HG02623 (cell line): ENCODE measurements around the gene EFCAB6.

Source experiments
- ATAC-seq: cut with Tn5 transposase; IDR thresholded peaks from one replicate; pipeline ENCODE4 v1.9.1; 2021; ENCODE audit warnings: moderate library complexity; ENCODE audit not compliant: unreplicated experiment

The EFCAB6 gene

GRCh38 chr22:43592476-43592875 lies 219.6 kb downstream of the EFCAB6 start:
- no peak for ATAC-seq

- no peak for ATAC-seq
These were observed 220.7 kb downstream of the EFCAB6 start for GRCh38 chr22:43591380-43591779.

DNA sequence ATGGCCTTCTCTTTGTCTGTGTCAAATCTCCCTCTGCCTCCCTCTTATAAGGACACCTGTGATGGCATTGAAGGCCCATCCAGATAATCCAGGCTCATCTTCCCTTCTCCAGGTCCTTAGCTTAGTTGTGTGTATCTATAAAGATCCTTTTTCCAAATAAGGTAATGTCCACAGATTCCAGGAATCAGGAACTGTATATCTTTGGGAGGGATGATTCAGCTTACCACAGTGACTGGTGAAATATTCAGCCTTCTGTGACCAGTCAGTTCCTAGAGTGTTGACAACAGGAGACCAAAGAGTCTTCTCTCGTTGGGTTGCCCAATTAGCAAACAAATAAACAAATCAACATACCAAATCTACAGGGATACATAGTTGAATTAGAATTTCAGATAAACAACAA lies 224.5 kb downstream of the EFCAB6 start:
- no peak for ATAC-seq

DNA sequence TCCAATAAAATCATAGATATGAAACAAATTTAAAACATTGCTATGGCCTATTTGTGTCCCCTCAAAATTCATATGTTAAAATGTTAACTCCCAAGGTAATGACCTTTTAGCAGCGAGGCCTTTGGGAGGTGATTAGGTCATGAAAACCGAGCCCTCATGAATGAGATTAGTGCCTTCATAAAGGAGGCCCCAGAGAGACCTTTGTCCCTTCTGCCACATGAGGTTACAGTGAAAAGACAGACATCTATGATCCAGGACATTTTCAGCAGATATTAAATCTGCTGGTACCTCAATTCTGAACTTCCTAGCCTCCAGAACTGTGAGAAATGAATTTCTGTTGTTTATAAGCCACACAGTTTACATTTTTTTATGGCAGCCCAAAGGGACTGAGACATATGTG lies 228.6 kb downstream of the EFCAB6 start:
- ATAC-seq: no peak

- no peak for ATAC-seq
These were observed 229.7 kb downstream of the EFCAB6 start for GRCh38 chr22:43582394-43582793.

DNA sequence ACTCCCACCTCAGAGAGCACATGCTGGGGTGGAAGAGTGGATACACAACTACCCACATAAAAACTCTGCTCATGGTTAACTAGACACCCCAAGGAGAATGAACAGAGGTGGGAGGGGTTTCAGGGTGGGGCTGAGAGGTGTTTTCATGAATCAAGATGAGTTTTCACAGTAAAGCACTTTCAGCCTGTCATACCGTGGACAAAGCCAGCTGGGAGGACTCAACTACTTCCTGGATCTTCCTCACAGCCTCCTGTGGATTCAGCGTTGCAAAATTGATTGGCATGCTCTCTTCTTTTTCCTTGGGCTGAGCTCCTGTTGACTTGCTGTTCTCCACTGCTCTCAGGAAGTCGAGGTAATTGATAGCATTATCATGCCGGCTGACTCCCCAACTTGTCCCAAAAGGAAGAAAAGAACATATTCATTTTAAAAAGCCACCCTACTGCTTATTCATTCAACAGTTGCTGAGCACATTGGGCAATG lies 231.8 kb downstream of the EFCAB6 start:
- ATAC-seq: no peak

GRCh38 chr22:43574738-43575137 lies 237.4 kb downstream of the EFCAB6 start:
- no peak for ATAC-seq

DNA sequence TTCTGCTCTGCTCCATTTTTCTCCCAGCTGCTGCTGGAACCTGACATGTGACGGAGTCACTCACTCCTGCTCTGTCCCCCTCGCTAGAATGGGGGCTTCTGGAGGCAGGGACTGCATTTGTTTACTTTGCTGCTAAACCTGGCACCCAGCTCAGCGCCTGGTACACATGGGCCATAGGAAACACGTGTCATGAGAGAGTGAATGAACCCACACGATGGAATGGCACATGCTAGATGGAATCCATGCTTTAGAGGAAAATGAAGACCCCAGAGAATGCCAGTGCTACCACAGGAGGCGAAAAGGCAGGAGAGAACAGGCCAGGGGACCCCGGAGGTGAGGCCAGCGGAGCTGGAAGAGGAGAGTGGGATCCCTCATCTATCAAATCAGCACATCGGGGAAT lies 239.4 kb downstream of the EFCAB6 start:
- ATAC-seq: no peak

- ATAC-seq: no peak
These were observed 240.9 kb downstream of the EFCAB6 start for GRCh38 chr22:43571181-43571580.

DNA sequence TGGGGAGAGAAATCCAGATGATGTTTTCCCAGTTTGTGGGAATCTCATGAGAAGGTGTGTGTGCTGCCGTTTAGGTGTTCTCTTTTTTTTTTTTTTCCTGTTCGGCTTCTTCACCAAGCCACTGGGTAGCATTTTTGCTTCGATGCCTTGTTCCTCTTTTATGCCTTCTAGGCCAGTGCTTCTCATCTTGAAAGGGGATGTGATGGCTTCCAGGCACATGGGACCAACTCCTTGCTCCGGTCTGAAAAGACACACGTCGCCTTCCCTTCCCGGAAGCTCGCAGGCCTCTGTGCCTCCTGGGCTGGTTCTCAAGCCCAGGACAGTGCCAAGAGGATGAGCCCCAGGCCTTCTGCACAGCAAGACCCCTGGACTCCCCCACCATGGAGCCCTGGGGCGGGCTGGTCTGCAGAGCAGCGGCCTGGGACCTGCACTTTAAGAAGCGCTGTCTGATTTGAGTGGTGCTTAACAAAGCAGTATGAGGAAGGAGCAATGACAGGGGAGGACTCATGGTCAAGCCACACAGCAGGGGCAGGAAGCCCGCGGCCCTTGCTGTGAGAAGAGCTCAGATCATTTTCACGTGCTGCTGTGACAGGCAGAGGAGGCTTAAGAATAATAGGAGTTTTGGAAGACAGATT lies 241.5 kb downstream of the EFCAB6 start:
- no peak for ATAC-seq

- ATAC-seq: no peak
These were observed 243.0 kb downstream of the EFCAB6 start for GRCh38 chr22:43569111-43569510.

GRCh38 chr22:43567691-43568324 lies 244.3 kb downstream of the EFCAB6 start:
- no peak for ATAC-seq

- no peak for ATAC-seq
These were observed 245.4 kb downstream of the EFCAB6 start for GRCh38 chr22:43566561-43567332.

DNA sequence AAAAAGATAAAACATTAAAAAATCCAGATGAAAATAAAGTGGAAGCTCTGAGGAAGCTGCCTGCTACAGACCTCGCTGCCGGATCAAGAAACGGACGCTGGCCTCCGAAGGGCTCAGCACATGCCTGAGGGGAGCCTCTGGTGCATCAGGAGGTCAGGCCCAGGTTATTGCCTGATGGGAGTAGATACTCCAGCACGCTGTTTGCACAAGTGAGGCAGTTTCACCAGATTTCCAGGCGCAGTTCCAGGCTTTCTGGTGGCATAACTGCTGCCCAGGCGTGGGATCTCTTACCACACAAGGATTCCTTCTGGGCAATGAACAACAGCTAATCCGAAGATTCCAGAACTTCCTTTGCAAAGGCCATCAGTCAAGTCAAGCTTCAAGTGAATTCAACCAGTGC lies 246.1 kb downstream of the EFCAB6 start:
- no peak for ATAC-seq

GRCh38 chr22:43564859-43565258 lies 247.2 kb downstream of the EFCAB6 start:
- no peak for ATAC-seq

GRCh38 chr22:43563571-43563970 lies 248.5 kb downstream of the EFCAB6 start:
- no peak for ATAC-seq

DNA sequence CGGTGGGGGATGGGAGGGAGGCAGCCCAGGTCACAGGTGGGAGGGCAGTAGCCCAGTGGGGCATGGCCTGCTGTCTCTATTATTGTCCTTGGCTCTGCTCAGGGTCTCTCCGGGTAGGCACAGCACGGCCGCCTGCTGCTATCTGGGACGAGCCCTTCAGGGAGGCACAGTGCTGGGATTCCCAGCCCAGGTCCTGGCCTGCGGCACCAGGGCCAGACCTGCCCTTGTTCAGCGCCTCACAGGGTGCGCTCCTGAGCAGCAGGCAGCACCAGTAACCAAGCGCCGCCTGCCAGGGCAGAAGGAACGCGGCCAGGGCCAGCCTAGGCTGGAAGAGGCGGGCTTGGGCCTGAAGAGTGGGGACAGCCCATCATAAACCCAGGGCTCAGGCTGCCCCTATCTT lies 249.3 kb downstream of the EFCAB6 start:
- ATAC-seq: no peak

- no peak for ATAC-seq
These were observed 250.5 kb downstream of the EFCAB6 start for GRCh38 chr22:43561415-43562178.

DNA sequence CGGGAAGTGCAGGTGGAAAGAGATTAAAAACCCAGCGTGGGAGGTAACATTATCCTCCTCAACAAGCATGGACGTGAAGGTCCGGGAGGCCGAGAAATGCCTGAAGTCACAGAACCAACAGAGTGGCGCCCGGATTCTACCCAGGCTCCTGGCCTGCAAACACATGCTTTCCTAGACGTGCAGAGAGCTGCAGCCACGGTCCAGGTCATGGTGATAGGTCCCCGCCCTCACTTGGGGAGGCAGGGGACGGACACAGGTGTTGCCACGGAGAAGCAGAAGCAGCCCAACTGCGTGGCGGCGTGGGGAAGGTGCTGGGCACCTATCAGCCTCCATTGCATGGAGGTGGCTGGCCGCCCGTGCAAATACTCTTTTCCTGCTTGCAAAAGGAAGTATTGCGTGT lies 251.5 kb downstream of the EFCAB6 start:
- no peak for ATAC-seq

DNA sequence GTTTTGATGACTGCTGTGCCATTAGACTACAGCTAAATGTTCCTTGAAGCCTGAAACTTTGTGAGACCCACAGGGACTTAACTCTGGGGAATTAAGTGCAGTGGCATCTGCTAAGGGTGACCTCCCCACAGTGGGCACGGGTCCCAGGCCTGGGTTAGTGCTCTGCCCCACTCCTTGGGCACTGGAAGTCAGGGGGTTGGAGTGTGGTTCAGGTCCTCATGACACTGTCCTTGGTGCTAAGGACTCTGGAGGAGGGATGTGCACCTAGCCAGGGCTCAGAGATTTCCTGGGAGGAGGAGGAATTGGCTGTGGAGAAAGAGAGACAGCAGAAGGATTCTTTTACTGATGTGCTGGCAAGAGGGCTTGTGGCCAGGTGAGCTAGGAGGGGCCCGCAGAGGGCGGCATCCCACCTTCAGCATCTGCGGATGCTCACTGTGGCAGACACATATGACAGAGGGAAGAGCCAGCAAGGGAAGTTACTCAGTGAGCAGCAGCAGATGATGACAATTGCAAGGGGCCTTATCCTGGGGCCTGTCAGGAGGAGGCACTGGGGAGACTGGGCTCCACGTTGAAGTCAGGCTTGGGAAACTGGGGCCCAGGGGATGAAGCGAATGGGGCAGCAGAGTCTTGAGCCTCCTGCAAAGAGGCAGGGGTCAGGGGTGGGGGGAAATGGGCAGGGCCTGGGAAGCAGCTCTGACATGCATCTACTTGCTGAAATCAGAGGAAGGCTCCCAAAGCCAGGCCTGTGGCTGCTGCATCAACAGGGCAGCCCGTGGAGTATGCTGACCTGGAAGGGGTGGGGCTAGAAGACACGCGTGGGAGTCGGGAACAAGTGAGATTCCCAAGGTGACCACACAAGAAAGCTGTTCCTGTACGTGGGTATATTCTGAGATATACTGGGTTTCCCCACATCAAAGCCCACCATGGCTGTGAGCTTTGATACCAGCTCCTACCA lies 256.3 kb downstream of the EFCAB6 start:
- ATAC-seq: no peak
